GM23338 (cell line): ENCODE results near the gene PTPN9. TPM values are rescaled to one million over a fixed set of nuclear protein-coding genes. Genes with fewer than 3 reads are reported as not detected.

Experiments
- ATAC-seq: fragments of 200-7000 bp; cut with Tn5 transposase; 3 replicates; pipeline ENCODE4 v1.9.1; 2020
- DNase-seq: peaks from one replicate; pipeline ENCODE4 v3.0.0-alpha.2; 2015; ENCODE audit warnings: low spot score
- H2AFZ ChIP-seq: fragments of 200-600 bp; sonication (generic); 2 replicates; pipeline ENCODE4 v1.8.0; 2016; ENCODE audit warnings: antibody characterized with exemption, mild to moderate bottlenecking, moderate library complexity
- H3F3A ChIP-seq: fragments of 200-600 bp; sonication (generic); replicated peaks from 2 replicates; pipeline ENCODE4 v1.8.0; 2017; ENCODE audit warnings: antibody characterized with exemption, mixed run types, low read depth
- H3K27ac ChIP-seq: fragments of 200-600 bp; sonication (generic); 2 replicates; pipeline ENCODE4 v1.6.1; 2016; ENCODE audit warnings: low read depth
- H3K27me3 ChIP-seq: fragments of 200-600 bp; sonication (generic); 2 replicates; pipeline ENCODE4 v1.8.0; 2016; ENCODE audit warnings: mild to moderate bottlenecking, mixed run types, moderate library complexity; ENCODE audit not compliant: insufficient read depth
- H3K36me3 ChIP-seq: fragments of 200-600 bp; sonication (generic); 2 replicates; pipeline ENCODE4 v1.8.0; 2016; ENCODE audit warnings: mild to moderate bottlenecking; ENCODE audit not compliant: insufficient read depth
- H3K4me1 ChIP-seq: fragments of 200-600 bp; sonication (generic); 2 replicates; pipeline ENCODE4 v1.8.0; 2016; ENCODE audit warnings: mild to moderate bottlenecking, moderate library complexity; ENCODE audit not compliant: insufficient read depth
- H3K4me2 ChIP-seq: fragments of 200-600 bp; sonication (generic); 2 replicates; pipeline ENCODE4 v1.7.1; 2017; ENCODE audit warnings: mixed run types
- H3K4me3 ChIP-seq: fragments of 200-600 bp; sonication (generic); 2 replicates; pipeline ENCODE4 v1.6.1; 2016; ENCODE audit warnings: mixed run types
- H3K79me2 ChIP-seq: fragments of 200-600 bp; sonication (generic); replicated peaks from 2 replicates; pipeline ENCODE4 v1.8.0; 2017; ENCODE audit warnings: mild to moderate bottlenecking; ENCODE audit not compliant: insufficient read depth
- H3K9me2 ChIP-seq: fragments of 200-600 bp; sonication (generic); 2 replicates; pipeline ENCODE4 v1.8.0; 2017; ENCODE audit not compliant: insufficient read depth
- H4K20me1 ChIP-seq: fragments of 200-600 bp; sonication (generic); replicated peaks from 2 replicates; pipeline ENCODE4 v1.8.0; 2017; ENCODE audit warnings: mild to moderate bottlenecking; ENCODE audit not compliant: insufficient read depth
- H3K27ac Mint-ChIP-seq: 2 replicates; pipeline ENCODE4 v1.8.0; 2020; ENCODE audit warnings: inconsistent platforms, mild to moderate bottlenecking, moderate library complexity, mixed read lengths
- H3K27me3 Mint-ChIP-seq: 3 replicates; pipeline ENCODE4 v1.8.0; 2022; ENCODE audit warnings: low read depth, mild to moderate bottlenecking, moderate library complexity, mixed read lengths, inconsistent platforms; ENCODE audit not compliant: insufficient read depth, poor library complexity
- H3K36me3 Mint-ChIP-seq: 3 replicates; pipeline ENCODE4 v1.8.0; 2021; ENCODE audit warnings: low read depth, mild to moderate bottlenecking, inconsistent platforms, moderate library complexity, mixed read lengths
- H3K4me1 Mint-ChIP-seq: 3 replicates; pipeline ENCODE4 v1.8.0; 2020; ENCODE audit warnings: mild to moderate bottlenecking, inconsistent platforms, mixed read lengths
- H3K4me3 Mint-ChIP-seq: 3 replicates; pipeline ENCODE4 v1.8.0; 2021; ENCODE audit warnings: moderate library complexity, mild to moderate bottlenecking, inconsistent platforms, mixed read lengths
- H3K9me3 Mint-ChIP-seq: 3 replicates; pipeline ENCODE4 v1.8.0; 2020; ENCODE audit warnings: moderate library complexity, mild to moderate bottlenecking, inconsistent platforms, mixed read lengths
- CREB1 ChIP-seq: fragments of 250-450 bp; sonication (Bioruptor Pico); IDR thresholded peaks from 2 replicates; pipeline ENCODE4 v1.5.0; 2020; ENCODE audit warnings: low read depth, mild to moderate bottlenecking, moderate library complexity
- EZH2 ChIP-seq: fragments of 200-600 bp; sonication (generic); IDR thresholded peaks from one replicate; pipeline ENCODE4 v1.8.0; 2017; ENCODE audit warnings: antibody characterized with exemption, mild to moderate bottlenecking, low read depth; ENCODE audit not compliant: unreplicated experiment
- EZH2phosphoT487 ChIP-seq: fragments of 200-600 bp; sonication (generic); IDR thresholded peaks from one replicate; pipeline ENCODE4 v1.8.1; 2018; ENCODE audit warnings: antibody characterized with exemption; ENCODE audit not compliant: unreplicated experiment
- JUNB ChIP-seq: IDR thresholded peaks from one replicate; pipeline ENCODE4 v1.6.1; 2016; ENCODE audit warnings: antibody characterized with exemption; ENCODE audit not compliant: unreplicated experiment
- NANOG ChIP-seq: IDR thresholded peaks from 2 replicates; pipeline ENCODE4 v1.6.1; 2016; ENCODE audit warnings: antibody characterized with exemption, borderline replicate concordance
- POLR2AphosphoS5 ChIP-seq: IDR thresholded peaks from 2 replicates; pipeline ENCODE4 v1.6.1; 2016; ENCODE audit warnings: antibody characterized with exemption, low read depth
- STAT1 ChIP-seq: IDR thresholded peaks from one replicate; pipeline ENCODE4 v1.6.1; 2016; ENCODE audit warnings: antibody characterized with exemption; ENCODE audit not compliant: unreplicated experiment
- ZNF114 ChIP-seq: fragments of 250-450 bp; sonication (Bioruptor Pico); IDR thresholded peaks from 2 replicates; pipeline ENCODE4 v1.5.0; 2020; ENCODE audit warnings: mild to moderate bottlenecking, moderate library complexity
- ZNF331 ChIP-seq: fragments of 250-450 bp; sonication (Bioruptor Pico); IDR thresholded peaks from 2 replicates; pipeline ENCODE4 v1.5.0; 2020; ENCODE audit warnings: low read depth, mild to moderate bottlenecking, moderate library complexity
- polyA plus RNA-seq: library from polyadenylated mRNA; unstranded; fragments of >200 nt; fragmentation: Nextera tagmentation; extraction: Ambion mirVana; gene quantifications from 2 replicates; pipeline ENCODE4 v1.2.1, GENCODE V29; 2016
- total RNA-seq: library from RNA; depleted of rRNA; stranded (reverse); fragments of >200 nt; shearing (Covaris generic); gene quantifications from 2 replicates; pipeline ENCODE4 v1.2.3, GENCODE V29; 2014
- TF ChIP-seq, protein P1 (sequence below): IDR thresholded peaks from one replicate; pipeline ENCODE4 v1.6.1; 2018; ENCODE audit warnings: antibody characterized with exemption; ENCODE audit not compliant: unreplicated experiment
- TF ChIP-seq, protein P2 (sequence below), 2 experiments: fragments of 200-600 bp in 1 of 2; sonication (generic) in 1 of 2; conservative IDR thresholded peaks; 2 replicates each; pipeline versions ENCODE4 v1.5.1 to v1.6.1; 2016 to 2017; ENCODE audit warnings: antibody characterized with exemption in 2 of 2, low read depth in 2 of 2, mild to moderate bottlenecking in 2 of 2, moderate library complexity in 1 of 2
- TF ChIP-seq, protein P3 (sequence below): fragments of 250-450 bp; sonication (Bioruptor Pico); IDR thresholded peaks from 2 replicates; pipeline ENCODE4 v1.5.0; 2020; ENCODE audit warnings: mild to moderate bottlenecking, moderate library complexity

Gene PTPN9
- total and polyA plus RNA-seq, 2 experiments from 2014 or later: 12.1 to 32.7 TPM

DNA sequence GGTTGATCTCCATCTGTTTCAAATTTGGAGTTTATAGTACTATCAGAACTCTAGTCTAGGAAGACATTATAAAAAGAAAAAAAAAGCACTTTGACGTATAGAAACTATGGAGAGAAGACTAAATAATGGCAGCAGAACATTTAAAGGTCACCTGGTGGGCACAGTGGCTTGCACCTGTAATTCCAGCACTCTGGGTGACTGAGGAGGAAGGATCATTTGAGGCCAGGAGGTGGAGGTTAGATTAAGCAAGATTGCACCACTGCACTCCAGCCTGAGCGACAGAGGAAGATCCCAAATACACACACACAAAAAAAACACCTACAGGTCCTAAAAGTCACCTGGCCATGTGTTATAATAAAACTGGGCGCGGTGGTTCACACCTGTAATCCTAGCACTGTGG, 141.4 kb downstream of the PTPN9 start:
- Mint-ChIP-seq H3K27ac (0 out of 2 replicates have a peak overlapping the region, but pooled peaks have one; percentile 44), H3K9me3 (no peaks in the 10 kb centered on the region), H3K4me3 (no peak overlapping the region), H3K27me3 (peaks cover 2% of the 10 kb centered on the region), H3K36me3 (peaks cover 30% of the 10 kb centered on the region), H3K4me1 (no peaks in the 10 kb centered on the region)
- H3K79me2 ChIP-seq: peaks cover 100% of the 10 kb centered on the region
- peaks cover 59% of the 10 kb centered on the region for H4K20me1 ChIP-seq
- H3F3A ChIP-seq: peaks cover 5% of the 10 kb centered on the region; the same call in 1 of the 2 replicates
- no peak overlapping the region for H3K4me3 ChIP-seq
- no peak overlapping the region for H3K4me2 ChIP-seq
- H3K27me3 ChIP-seq: no peaks in the 10 kb centered on the region
- DNase-seq (no peak), ATAC-seq (no peak)
- no peak for TF ChIP-seq STAT1
- TF ChIP-seq ZNF331 (CRISPR knock-in tag): no peak
- no peak for TF ChIP-seq EZH2
- TF ChIP-seq, protein P1, sequence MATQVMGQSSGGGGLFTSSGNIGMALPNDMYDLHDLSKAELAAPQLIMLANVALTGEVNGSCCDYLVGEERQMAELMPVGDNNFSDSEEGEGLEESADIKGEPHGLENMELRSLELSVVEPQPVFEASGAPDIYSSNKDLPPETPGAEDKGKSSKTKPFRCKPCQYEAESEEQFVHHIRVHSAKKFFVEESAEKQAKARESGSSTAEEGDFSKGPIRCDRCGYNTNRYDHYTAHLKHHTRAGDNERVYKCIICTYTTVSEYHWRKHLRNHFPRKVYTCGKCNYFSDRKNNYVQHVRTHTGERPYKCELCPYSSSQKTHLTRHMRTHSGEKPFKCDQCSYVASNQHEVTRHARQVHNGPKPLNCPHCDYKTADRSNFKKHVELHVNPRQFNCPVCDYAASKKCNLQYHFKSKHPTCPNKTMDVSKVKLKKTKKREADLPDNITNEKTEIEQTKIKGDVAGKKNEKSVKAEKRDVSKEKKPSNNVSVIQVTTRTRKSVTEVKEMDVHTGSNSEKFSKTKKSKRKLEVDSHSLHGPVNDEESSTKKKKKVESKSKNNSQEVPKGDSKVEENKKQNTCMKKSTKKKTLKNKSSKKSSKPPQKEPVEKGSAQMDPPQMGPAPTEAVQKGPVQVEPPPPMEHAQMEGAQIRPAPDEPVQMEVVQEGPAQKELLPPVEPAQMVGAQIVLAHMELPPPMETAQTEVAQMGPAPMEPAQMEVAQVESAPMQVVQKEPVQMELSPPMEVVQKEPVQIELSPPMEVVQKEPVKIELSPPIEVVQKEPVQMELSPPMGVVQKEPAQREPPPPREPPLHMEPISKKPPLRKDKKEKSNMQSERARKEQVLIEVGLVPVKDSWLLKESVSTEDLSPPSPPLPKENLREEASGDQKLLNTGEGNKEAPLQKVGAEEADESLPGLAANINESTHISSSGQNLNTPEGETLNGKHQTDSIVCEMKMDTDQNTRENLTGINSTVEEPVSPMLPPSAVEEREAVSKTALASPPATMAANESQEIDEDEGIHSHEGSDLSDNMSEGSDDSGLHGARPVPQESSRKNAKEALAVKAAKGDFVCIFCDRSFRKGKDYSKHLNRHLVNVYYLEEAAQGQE: no peak
- TF ChIP-seq, protein P2, sequence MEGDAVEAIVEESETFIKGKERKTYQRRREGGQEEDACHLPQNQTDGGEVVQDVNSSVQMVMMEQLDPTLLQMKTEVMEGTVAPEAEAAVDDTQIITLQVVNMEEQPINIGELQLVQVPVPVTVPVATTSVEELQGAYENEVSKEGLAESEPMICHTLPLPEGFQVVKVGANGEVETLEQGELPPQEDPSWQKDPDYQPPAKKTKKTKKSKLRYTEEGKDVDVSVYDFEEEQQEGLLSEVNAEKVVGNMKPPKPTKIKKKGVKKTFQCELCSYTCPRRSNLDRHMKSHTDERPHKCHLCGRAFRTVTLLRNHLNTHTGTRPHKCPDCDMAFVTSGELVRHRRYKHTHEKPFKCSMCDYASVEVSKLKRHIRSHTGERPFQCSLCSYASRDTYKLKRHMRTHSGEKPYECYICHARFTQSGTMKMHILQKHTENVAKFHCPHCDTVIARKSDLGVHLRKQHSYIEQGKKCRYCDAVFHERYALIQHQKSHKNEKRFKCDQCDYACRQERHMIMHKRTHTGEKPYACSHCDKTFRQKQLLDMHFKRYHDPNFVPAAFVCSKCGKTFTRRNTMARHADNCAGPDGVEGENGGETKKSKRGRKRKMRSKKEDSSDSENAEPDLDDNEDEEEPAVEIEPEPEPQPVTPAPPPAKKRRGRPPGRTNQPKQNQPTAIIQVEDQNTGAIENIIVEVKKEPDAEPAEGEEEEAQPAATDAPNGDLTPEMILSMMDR (conservative IDR thresholded peaks at IDR 0.05; ENCODE audit: low read depth in 2 of 2): no peak
- no peak for TF ChIP-seq JUNB
- no peak for TF ChIP-seq POLR2AphosphoS5
- no peak for TF ChIP-seq ZNF114
- TF ChIP-seq, protein P3, sequence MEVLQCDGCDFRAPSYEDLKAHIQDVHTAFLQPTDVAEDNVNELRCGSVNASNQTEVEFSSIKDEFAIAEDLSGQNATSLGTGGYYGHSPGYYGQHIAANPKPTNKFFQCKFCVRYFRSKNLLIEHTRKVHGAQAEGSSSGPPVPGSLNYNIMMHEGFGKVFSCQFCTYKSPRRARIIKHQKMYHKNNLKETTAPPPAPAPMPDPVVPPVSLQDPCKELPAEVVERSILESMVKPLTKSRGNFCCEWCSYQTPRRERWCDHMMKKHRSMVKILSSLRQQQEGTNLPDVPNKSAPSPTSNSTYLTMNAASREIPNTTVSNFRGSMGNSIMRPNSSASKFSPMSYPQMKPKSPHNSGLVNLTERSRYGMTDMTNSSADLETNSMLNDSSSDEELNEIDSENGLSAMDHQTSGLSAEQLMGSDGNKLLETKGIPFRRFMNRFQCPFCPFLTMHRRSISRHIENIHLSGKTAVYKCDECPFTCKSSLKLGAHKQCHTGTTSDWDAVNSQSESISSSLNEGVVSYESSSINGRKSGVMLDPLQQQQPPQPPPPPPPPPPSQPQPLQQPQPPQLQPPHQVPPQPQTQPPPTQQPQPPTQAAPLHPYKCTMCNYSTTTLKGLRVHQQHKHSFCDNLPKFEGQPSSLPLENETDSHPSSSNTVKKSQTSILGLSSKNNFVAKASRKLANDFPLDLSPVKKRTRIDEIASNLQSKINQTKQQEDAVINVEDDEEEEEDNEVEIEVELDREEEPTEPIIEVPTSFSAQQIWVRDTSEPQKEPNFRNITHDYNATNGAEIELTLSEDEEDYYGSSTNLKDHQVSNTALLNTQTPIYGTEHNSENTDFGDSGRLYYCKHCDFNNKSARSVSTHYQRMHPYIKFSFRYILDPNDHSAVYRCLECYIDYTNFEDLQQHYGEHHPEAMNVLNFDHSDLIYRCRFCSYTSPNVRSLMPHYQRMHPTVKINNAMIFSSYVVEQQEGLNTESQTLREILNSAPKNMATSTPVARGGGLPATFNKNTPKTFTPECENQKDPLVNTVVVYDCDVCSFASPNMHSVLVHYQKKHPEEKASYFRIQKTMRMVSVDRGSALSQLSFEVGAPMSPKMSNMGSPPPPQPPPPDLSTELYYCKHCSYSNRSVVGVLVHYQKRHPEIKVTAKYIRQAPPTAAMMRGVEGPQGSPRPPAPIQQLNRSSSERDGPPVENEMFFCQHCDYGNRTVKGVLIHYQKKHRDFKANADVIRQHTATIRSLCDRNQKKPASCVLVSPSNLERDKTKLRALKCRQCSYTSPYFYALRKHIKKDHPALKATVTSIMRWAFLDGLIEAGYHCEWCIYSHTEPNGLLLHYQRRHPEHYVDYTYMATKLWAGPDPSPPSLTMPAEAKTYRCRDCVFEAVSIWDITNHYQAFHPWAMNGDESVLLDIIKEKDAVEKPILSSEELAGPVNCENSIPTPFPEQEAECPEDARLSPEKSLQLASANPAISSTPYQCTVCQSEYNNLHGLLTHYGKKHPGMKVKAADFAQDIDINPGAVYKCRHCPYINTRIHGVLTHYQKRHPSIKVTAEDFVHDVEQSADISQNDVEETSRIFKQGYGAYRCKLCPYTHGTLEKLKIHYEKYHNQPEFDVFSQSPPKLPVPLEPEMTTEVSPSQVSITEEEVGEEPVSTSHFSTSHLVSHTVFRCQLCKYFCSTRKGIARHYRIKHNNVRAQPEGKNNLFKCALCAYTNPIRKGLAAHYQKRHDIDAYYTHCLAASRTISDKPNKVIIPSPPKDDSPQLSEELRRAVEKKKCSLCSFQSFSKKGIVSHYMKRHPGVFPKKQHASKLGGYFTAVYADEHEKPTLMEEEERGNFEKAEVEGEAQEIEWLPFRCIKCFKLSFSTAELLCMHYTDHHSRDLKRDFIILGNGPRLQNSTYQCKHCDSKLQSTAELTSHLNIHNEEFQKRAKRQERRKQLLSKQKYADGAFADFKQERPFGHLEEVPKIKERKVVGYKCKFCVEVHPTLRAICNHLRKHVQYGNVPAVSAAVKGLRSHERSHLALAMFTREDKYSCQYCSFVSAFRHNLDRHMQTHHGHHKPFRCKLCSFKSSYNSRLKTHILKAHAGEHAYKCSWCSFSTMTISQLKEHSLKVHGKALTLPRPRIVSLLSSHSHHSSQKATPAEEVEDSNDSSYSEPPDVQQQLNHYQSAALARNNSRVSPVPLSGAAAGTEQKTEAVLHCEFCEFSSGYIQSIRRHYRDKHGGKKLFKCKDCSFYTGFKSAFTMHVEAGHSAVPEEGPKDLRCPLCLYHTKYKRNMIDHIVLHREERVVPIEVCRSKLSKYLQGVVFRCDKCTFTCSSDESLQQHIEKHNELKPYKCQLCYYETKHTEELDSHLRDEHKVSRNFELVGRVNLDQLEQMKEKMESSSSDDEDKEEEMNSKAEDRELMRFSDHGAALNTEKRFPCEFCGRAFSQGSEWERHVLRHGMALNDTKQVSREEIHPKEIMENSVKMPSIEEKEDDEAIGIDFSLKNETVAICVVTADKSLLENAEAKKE (CRISPR knock-in tag): no peak
- TF ChIP-seq CREB1 (CRISPR knock-in tag): no peak
- no peak for TF ChIP-seq EZH2phosphoT487
- no peak for TF ChIP-seq NANOG
- peaks cover 4% of the 10 kb centered on the region for H3K36me3 ChIP-seq
- H2AFZ ChIP-seq: no peak overlapping the region
- no peaks in the 10 kb centered on the region; the same call in 1 of the 2 replicates for H3K9me2 ChIP-seq
- H3K4me1 ChIP-seq: no peaks in the 10 kb centered on the region
- no peak overlapping the region for H3K27ac ChIP-seq
